Activated T-helper 2 cell treated with anti-CD3 and anti-CD28 coated beads, Interferon-gamma antibody, Interleukin-2, Interleukin-4, amounts not matched to agents 10 μg/mL and 5 μg/mL and 100 μg/mL, durations not matched to agents 14 hours and 24 hours and 36 hours (primary cell): ENCODE results near the gene RIT2. TPM values are rescaled to one million over a fixed set of nuclear protein-coding genes. Genes with fewer than 3 reads are reported as not detected.

Source experiments
- DNase-seq: peaks from one replicate; pipeline ENCODE4 v3.0.0; 2021; ENCODE audit warnings: low spot score
- H3K27ac Mint-ChIP-seq: one replicate; pipeline ENCODE4 v1.8.0; 2021; ENCODE audit warnings: mixed read lengths
- H3K27me3 Mint-ChIP-seq: one replicate; pipeline ENCODE4 v1.8.0; 2021; ENCODE audit warnings: low read depth, mixed read lengths
- H3K36me3 Mint-ChIP-seq: one replicate; pipeline ENCODE4 v1.8.0; 2021; ENCODE audit warnings: low read depth, mixed read lengths
- H3K4me1 Mint-ChIP-seq: one replicate; pipeline ENCODE4 v1.8.0; 2021; ENCODE audit warnings: low read depth, mixed read lengths
- H3K4me3 Mint-ChIP-seq: one replicate; pipeline ENCODE4 v1.8.0; 2021; ENCODE audit warnings: low read depth, mild to moderate bottlenecking, moderate library complexity, mixed read lengths
- H3K9me3 Mint-ChIP-seq: one replicate; pipeline ENCODE4 v1.8.0; 2021; ENCODE audit warnings: mixed read lengths
- intact Hi-C: fragments of 100-400 bp; cut with micrococcal nuclease; formaldehyde crosslinking; loops from one replicate; pipeline ENCODE4 v1.15.1; 2023
- total RNA-seq: library from RNA; stranded (reverse); gene quantifications from 2 replicates; pipeline ENCODE4 v1.2.3, GENCODE V29; 2022

Gene RIT2
- total RNA-seq, 1 donor from 2014 or later, result not detected

DNA sequence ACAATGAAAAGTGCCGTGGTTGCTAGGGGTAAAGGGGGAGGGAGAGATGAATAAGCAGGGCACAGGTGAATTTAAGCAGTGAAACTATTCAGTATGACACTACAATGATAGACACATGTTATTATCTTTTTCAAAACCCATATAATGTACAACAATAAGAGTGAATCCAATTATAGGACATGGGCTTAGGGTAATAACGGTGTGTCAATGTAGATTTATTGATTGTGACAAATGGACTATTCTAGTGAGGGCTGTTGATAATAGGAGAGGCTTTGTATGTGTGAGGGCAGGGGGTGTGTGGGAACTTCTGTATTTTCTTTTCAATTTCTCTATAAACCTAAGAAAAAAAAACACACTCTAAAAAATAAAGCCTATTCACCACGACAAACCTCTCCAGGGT is 223.8 kb downstream of the RIT2 start:
- DNase-seq, result no peak
- Mint-ChIP-seq H3K36me3 (no peaks in the 10 kb centered on the region), H3K4me1 (no peaks in the 10 kb centered on the region), H3K4me3 (no peak overlapping the region), H3K27ac (no peak overlapping the region), H3K9me3 (peaks cover 22% of the 10 kb centered on the region), H3K27me3 (no peaks in the 10 kb centered on the region)
- intact Hi-C loops, result no loop called here

DNA sequence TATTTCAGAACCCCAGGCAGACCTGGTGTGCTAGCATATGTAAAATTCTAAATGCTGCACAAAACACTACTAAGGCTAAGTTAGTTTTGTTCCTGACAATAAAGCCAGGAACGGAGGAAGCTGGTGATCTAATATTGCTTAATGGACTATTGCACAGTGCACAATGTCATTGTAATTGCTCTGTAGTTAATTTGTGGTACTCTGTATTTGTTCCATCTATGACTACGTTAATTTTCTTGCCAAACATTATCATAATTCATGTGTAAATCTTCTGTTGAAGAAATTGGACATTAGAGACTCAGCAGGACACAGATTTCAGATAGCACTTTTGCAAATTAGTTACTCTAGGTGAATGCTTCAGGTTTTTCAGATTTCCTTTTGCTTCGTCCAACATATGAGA is 232.3 kb downstream of the RIT2 start:
- Mint-ChIP-seq H3K4me3 (no peak overlapping the region), H3K9me3 (peaks cover 31% of the 10 kb centered on the region), H3K27ac (no peak overlapping the region), H3K4me1 (no peaks in the 10 kb centered on the region), H3K36me3 (no peaks in the 10 kb centered on the region), H3K27me3 (no peaks in the 10 kb centered on the region)
- DNase-seq, result no peak
- intact Hi-C loops, result no loop called here

DNA sequence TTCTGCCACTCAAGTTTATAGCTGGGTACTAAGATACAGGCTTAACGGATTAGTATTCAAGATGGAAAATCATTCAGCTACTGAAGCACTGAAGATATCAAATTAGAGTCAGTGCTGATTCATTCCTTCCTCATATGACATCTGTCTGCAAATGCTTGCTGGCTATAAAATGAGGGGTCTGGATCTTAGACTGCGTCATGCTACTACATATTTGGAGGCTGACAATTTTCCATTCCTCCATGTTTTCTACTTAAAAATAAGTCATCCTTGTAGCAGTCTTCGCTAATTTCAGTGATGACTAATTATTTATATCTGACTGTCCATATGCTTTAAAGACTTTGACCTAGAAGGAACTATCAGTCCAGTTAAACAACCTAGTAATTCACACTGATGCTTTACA is 233.4 kb downstream of the RIT2 start:
- intact Hi-C loops, result no loop called here
- no peak for DNase-seq
- no peak overlapping the region for H3K4me3 Mint-ChIP-seq
- H3K4me1 Mint-ChIP-seq, result no peaks in the 10 kb centered on the region
- H3K27ac Mint-ChIP-seq, result no peak overlapping the region
- no peaks in the 10 kb centered on the region for H3K36me3 Mint-ChIP-seq
- no peaks in the 10 kb centered on the region for H3K27me3 Mint-ChIP-seq
- H3K9me3 Mint-ChIP-seq, result peaks cover 31% of the 10 kb centered on the region

DNA sequence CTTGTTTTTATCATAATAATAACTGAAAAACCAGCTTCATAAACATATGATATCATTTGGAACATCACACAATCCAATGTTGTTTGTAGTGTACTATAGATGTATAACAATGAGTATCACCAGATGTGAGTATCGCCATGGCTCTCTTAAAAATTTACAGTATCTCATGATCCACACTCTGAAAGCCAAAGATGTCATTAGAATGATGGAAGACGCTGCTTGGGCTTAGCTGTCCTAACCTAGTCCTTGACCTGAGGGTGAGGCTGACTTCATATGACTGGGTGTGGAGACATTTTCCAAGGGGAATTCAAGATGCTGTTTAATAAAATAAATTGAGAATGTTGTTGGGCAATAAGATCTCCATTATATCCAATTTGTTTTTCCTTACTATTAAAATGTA is 242.6 kb downstream of the RIT2 start:
- no peak overlapping the region for H3K4me3 Mint-ChIP-seq

DNA sequence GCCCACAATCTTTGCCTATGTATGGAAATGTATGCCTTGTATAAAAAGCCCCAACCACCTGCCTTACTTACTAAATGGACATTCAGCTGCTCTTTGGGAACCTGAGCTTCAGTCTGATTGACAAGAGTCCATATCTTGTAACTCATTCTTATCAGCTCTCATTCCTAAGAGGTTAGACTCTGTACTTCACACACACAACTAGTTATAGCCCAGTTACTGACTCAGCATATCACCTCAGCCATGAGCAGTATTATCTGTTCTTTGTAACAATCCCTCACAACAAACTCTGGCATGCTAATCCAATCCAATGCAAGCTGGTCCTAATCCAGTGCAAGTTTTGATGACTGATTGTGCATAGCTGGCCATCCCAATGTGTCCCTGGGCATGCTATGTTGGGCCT is 250.6 kb downstream of the RIT2 start:
- H3K4me1 Mint-ChIP-seq, result no peaks in the 10 kb centered on the region
- H3K4me3 Mint-ChIP-seq, result no peak overlapping the region
- H3K27me3 Mint-ChIP-seq, result no peaks in the 10 kb centered on the region
- DNase-seq, result no peak
- peaks cover 9% of the 10 kb centered on the region for H3K9me3 Mint-ChIP-seq
- H3K27ac Mint-ChIP-seq, result no peak overlapping the region
- intact Hi-C loops, result no loop called here
- H3K36me3 Mint-ChIP-seq, result no peaks in the 10 kb centered on the region

More for the DNA sequence above, 242.6 kb downstream of the RIT2 start:
- peaks cover 10% of the 10 kb centered on the region for H3K9me3 Mint-ChIP-seq
- no peaks in the 10 kb centered on the region for H3K27me3 Mint-ChIP-seq
- DNase-seq, result no peak
- intact Hi-C loops, result no loop called here
- H3K4me1 Mint-ChIP-seq, result no peaks in the 10 kb centered on the region
- H3K36me3 Mint-ChIP-seq, result no peaks in the 10 kb centered on the region
- H3K27ac Mint-ChIP-seq, result no peak overlapping the region

DNA sequence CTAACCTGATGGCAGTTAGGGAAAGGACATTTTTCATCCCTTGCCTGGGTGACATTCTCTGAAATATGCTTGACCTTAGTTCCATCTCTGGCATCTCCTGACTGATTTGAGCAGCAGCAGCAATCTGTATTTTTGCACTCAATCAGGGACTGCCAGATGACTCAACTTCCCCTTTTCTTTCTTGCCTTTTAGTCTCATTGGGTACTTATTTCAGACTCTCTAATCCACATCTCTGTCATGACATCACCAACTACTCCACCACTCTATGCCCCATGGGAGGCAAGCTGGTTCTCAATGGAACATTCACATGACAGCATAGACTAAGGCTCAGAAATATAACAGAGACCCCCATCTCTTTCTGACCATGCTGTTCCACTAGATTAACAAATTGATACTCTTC is 254.2 kb downstream of the RIT2 start:
- no peak overlapping the region for H3K4me3 Mint-ChIP-seq
- peaks cover 7% of the 10 kb centered on the region for H3K9me3 Mint-ChIP-seq
- H3K4me1 Mint-ChIP-seq, result no peaks in the 10 kb centered on the region
- no peak overlapping the region for H3K27ac Mint-ChIP-seq
- intact Hi-C loops, result no loop called here
- no peaks in the 10 kb centered on the region for H3K27me3 Mint-ChIP-seq
- no peak for DNase-seq
- H3K36me3 Mint-ChIP-seq, result no peaks in the 10 kb centered on the region

DNA sequence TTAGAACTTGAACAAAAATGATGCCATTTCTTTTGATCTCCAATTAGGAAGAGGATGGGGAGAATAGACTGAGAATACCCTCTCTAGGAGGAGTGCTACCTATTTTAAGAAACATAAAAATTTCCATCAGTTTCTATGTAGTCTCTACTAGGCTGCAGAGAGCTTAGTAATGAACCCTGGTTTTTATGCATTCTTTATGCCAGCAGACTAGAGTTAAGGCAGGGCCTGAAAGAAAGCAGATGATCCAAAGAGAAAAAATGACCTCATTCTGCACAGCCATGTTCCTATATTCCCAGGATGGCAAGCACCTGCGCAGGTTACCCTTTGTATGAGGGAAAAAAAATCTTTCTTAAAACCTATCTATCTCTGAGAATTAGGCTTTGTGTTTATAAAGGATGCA is 254.9 kb downstream of the RIT2 start:
- Mint-ChIP-seq H3K27ac (no peak overlapping the region), H3K4me3 (no peak overlapping the region), H3K36me3 (no peaks in the 10 kb centered on the region)

DNA sequence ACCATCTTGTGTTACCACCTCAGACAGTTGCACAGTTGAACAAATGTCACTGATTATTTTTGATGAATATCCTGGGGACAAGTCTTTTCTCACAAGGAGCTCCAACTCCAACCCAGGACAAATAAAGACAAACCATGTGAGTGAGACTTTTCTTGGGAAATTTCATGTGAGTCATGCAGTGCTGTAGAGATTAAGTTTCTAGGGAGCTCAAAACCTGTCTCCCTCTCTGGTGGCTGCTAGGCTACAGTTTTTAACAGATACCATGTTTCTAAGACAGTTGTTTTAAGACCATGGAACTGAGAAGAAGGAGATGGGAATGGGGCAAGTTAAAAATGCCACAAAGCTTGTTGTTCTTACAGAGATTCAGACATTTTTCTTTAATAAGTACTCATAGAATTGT is 255.5 kb downstream of the RIT2 start:
- Mint-ChIP-seq H3K4me1 (no peaks in the 10 kb centered on the region), H3K9me3 (peaks cover 9% of the 10 kb centered on the region), H3K36me3 (no peaks in the 10 kb centered on the region)

More for the DNA sequence above, 254.9 kb downstream of the RIT2 start:
- Mint-ChIP-seq H3K4me1 (no peaks in the 10 kb centered on the region), H3K9me3 (peaks cover 7% of the 10 kb centered on the region), H3K27me3 (no peaks in the 10 kb centered on the region)
- no peak for DNase-seq
- intact Hi-C loops, result no loop called here

DNA sequence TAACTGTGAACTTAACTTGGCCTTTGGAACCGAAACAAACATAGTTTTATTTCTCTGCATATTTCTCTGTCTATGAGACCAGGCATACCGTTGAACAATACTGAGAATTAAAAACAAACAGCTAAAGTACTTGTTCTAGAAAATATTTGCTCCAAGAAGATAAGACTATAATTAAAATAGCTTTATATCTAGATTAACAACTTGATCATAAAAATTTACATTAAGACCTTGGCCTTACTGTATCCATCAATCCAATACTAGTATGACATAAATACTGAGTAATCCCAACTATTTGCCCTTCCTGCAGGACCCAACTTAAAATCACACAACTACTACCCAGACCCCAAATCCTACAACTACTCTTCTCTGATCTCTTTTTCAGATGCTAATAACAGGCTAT is 260.9 kb downstream of the RIT2 start:
- Mint-ChIP-seq H3K36me3 (no peaks in the 10 kb centered on the region), H3K27ac (no peak overlapping the region), H3K9me3 (peaks cover 16% of the 10 kb centered on the region), H3K4me1 (no peaks in the 10 kb centered on the region), H3K27me3 (no peaks in the 10 kb centered on the region), H3K4me3 (no peak overlapping the region)
- no peak for DNase-seq
- intact Hi-C loops, result no loop called here

More for the DNA sequence above, 255.5 kb downstream of the RIT2 start:
- Mint-ChIP-seq H3K4me3 (no peak overlapping the region), H3K27ac (no peak overlapping the region), H3K27me3 (no peaks in the 10 kb centered on the region)
- DNase-seq, result no peak
- intact Hi-C loops, result no loop called here

DNA sequence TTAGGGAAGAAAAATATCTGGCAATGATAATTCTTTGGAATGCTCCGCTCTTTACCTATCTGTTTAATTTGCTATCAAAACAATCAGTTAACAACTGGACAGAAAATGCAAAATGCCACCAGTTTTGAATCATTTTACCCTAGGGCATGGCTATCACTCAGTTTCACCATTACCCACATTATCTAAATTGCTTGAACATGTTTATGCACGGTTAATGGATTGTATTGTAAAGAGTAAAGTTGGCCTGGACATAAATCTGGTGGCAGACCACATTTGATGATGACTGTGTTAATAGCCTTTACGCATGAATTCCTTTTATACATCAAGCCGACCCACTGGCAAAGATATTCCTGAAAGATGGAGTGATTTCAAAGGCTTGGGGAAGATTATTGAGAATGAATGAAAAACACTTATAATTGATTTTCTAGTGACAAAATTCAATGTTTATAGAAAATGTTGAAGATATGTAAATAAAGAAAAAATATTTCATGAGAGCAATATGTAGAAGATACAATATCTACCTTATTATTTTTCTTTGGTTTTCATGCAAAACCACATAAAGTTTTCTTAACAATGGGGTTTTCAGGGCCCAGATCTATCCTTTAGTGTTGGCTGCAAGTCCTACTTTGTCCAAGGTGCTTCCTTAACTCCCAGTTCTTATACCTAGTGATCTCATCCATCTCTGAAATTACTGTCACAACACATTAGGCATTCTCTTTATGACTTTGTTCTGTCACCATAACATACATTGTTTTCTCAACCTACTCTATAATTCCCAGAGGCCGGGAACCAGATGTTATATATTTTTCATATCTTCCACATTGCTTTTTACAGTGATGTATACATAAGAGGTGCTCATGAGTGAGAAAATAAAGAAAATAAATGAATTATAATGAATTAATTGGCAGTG is 265.1 kb downstream of the RIT2 start:
- intact Hi-C loops, result no loop called here

DNA sequence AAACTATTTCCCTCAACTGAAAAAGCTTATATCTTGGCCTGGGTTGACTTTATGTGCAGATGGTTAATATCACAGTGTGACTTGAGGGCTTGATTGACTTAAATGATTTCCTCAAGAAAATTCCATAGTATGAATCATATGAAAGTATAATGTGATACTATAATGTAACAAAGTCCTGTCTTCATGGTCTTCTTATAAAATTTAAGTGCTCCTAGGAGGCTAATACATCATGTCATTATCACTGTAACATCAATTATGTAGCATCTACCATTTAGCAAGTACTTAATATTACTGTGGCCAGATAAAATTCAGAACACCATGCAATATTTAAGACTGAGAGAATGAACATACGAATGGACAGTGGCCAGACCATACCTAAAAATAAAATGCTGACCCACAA is 276.1 kb downstream of the RIT2 start:
- intact Hi-C loops, result no loop called here
- H3K27ac Mint-ChIP-seq, result no peak overlapping the region
- peaks cover 23% of the 10 kb centered on the region for H3K9me3 Mint-ChIP-seq
- DNase-seq, result no peak
- no peaks in the 10 kb centered on the region for H3K4me1 Mint-ChIP-seq
- no peak overlapping the region for H3K4me3 Mint-ChIP-seq
- no peaks in the 10 kb centered on the region for H3K27me3 Mint-ChIP-seq
- no peaks in the 10 kb centered on the region for H3K36me3 Mint-ChIP-seq

More for the DNA sequence above, 265.1 kb downstream of the RIT2 start:
- Mint-ChIP-seq H3K4me1 (no peaks in the 10 kb centered on the region), H3K27ac (no peak overlapping the region), H3K36me3 (no peaks in the 10 kb centered on the region), H3K27me3 (no peaks in the 10 kb centered on the region), H3K4me3 (no peak overlapping the region), H3K9me3 (peaks cover 12% of the 10 kb centered on the region)
- DNase-seq, result no peak

DNA sequence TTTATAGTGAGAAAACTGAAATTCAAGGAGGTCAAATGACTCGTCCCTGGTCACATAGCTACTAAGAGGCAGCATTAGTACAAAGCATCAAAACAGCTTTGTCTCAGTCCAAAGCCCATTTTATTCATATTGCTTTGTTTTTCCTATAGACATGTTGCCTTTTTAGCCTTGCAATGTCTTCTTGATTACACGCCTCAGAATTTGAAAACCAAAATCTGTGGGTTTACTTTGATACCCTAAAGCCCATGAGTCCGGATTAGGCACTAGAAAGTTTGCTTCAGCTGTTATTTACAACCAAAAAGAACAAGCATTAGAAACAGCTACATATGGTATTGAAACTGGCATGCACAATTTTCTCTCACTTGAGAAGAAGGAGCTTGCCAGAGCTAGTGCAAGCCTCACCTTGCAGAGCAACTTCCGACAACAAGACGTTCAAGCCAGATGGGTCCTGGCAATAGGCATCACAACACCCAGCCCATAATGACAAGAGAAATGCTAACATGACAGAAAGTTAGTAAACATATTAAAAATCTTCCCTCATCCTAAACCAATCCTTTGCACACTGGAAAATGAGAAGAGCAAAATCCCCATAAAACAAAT is 276.8 kb downstream of the RIT2 start:
- H3K4me3 Mint-ChIP-seq, result no peak overlapping the region
- DNase-seq, result no peak
- H3K27me3 Mint-ChIP-seq, result no peaks in the 10 kb centered on the region
- H3K9me3 Mint-ChIP-seq, result peaks cover 16% of the 10 kb centered on the region
- intact Hi-C loops, result no loop called here
- no peak overlapping the region for H3K27ac Mint-ChIP-seq
- H3K4me1 Mint-ChIP-seq, result no peaks in the 10 kb centered on the region
- no peaks in the 10 kb centered on the region for H3K36me3 Mint-ChIP-seq

DNA sequence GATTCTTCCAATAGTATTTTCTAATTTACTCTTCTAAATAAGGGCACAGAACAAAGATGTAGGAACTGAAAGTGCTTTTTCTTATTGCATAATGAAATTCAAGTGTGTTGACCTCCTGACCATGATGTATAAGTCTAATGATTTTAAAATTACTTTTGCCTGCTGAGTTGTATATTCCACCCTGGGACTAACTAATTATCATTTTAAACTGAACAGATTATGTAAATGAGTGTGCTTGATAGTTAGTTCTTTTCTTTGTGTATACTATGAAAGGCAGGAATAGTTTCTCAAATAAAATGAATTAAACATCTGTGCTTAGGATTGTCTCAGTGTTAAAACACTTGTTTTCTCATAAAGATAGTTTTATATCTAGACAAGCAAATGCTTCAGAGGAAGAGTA is 284.5 kb downstream of the RIT2 start:
- Mint-ChIP-seq H3K27ac (no peak overlapping the region), H3K27me3 (no peaks in the 10 kb centered on the region), H3K9me3 (peaks cover 8% of the 10 kb centered on the region), H3K4me3 (no peak overlapping the region), H3K36me3 (no peaks in the 10 kb centered on the region), H3K4me1 (no peaks in the 10 kb centered on the region)
- DNase-seq, result no peak
- intact Hi-C loops, result no loop called here
